ENCODE results near the gene GNE.
"Not testable (repeated sequence)": the region's sequence is repeated elsewhere in the genome, so short reads cannot be mapped to it uniquely, and the experiment has no call there.

GNE gene

GRCh38 chr9:36268007-36268427, 9.8 kb upstream of the GNE start:
- DNase-seq, result no peak

GRCh38 chr9:36264896-36265295, 6.6 kb upstream of the GNE start:
- DNase-seq, result no peak

DNA sequence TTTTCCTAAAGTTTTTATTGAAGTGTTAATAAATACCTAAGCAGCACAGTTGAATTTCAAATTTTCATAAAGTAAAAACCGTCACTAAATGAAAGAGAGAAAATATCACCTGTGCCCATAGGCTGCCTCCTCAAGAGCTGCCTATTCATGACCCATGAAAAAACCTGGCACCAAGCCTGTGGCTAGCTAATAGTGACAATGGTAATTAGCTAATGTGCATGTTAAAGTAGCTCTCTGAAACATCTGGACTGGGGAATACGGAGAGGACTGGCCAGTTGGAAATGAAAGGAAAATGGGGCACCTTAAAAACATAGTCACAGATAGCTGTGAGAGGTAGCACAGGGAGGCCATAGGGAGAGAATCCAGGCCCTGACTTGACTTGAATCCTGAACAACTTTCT, 5.4 kb upstream of the GNE start:
- no peak for DNase-seq

GRCh38 chr9:36258996-36259533, 817 bp upstream of the GNE start:
- DNase-seq, result no peak

DNA sequence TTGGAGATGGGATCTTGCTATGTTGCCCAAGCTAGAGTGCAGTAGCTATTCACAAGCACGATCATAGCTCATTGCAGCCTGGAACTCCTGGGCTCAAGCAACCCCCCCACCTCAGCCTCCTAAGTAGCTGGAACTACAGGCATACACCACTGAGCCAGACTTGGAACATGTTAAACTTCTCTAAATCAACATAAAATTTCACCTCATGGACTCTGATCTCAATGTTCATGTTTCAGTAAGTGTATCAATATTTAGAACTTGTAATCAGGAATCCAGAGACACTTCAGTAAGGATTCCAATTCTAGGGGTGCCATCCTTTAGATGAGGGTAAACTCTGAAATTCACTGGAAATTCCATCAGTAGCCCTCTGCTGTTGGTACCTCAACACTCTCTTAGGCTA, 6.8 kb downstream of the GNE start:
- DNase-seq, result no peak

GRCh38 chr9:36250079-36250478, 8.2 kb downstream of the GNE start:
- no peak for DNase-seq

DNA sequence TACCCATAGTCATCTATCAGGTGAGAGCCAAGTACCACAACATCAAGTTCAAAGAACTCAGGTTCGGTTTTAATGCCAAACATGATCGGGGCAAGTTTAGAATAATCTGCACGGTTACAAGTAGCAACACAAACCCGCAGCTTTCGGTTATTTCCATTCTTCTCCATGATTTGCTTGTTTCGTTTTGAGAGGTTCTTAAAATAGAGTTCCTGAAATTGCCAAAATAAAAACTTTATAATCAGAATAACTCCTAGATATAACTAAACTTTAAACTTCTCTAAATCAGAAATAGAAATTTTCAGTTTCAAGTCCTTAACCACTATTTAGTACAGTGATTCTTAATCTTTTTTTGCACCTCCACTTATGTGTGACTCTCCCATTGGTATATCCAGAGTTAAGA, 9.1 kb downstream of the GNE start:
- DNase-seq, result no peak

DNA sequence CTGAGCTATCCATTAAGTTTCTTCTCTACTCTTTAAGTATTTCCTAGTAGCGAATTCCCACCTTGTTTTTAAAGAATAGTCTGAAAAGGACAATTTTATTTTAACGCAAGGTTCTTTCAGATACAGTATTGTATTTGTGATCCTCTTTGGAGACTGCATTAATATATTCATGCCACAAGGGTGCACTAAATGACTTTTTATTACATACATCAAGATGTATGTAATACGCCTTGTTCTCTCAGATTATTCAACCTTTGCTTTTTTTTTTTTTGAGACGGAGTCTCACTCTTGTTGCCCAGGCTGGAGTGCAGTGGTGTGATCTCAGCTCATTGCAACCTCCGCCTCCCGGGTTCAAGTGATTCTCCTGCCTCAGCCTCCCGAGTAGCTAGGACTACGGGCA, 10.2 kb downstream of the GNE start:
- not testable (repeated sequence) for DNase-seq

DNA sequence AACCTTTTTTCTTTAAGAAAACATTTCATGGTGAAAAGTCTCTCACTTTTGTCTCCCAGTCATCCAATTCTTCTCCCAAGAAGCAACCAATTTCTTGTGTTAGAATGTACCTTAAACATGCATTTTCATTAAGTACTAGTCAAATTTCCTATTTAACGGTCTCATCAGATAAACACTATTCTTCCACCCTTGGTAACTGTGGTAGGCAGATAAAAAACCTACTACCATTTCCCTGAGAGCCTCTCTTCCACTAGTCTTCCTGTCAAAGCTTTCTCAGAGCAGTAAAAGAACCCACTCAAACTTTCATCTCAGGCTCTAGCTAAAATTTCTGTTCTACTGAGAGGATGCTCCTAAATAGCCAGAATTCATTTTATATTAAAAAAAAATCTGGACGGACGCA, 10.9 kb downstream of the GNE start:
- no peak for DNase-seq

- DNase-seq, result no peak
These were observed 12.3 kb downstream of the GNE start for GRCh38 chr9:36245906-36246305.

- DNase-seq, result not testable (repeated sequence)
These were observed 18.6 kb downstream of the GNE start for GRCh38 chr9:36239675-36240074.

DNA sequence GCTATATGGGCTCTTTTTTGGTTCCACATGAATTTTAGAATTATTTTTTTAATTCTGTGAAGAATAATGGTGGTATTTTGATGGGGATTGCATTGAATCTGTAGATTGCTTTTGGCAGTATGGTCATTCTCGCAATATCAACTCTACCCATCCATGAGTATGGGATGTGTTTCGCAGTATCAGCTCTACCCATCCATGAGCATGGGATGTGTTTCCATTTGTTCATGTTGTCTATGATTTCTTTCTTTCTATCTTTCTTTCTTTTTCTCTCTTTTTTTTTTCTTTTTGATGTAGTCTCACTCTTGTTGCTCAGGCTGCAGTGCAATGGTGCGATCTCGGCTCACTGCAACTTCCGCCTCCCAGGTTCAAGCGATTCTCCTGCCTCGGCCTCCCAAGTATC, 19.0 kb downstream of the GNE start:
- not testable (repeated sequence) for DNase-seq

- DNase-seq, result no peak
These were observed 21.0 kb downstream of the GNE start for GRCh38 chr9:36237230-36237629.

DNA sequence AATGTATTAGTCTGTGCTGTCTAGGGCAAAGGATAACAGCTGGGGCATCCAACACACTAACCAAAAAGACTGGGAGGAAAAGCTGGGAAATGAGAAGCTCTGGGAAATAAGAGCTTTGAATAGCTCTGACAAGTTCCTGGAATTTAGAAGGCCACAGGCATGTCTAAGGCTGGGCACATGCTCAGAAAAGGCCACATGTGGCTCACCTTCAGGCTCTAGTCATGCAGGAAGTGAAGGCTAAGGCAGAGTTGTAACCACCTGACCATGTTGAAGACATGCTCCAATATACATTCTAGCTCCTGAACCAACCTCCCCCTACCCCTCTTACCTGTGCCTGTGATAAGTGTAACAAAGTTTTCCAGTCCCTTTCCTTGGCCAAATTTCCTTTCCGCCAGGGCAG, 35.8 kb downstream of the GNE start:
- no peak for DNase-seq

- DNase-seq, result no peak
These were observed 36.6 kb downstream of the GNE start for GRCh38 chr9:36221667-36222066.

GRCh38 chr9:36218411-36218901, 39.8 kb downstream of the GNE start:
- DNase-seq, result no peak

DNA sequence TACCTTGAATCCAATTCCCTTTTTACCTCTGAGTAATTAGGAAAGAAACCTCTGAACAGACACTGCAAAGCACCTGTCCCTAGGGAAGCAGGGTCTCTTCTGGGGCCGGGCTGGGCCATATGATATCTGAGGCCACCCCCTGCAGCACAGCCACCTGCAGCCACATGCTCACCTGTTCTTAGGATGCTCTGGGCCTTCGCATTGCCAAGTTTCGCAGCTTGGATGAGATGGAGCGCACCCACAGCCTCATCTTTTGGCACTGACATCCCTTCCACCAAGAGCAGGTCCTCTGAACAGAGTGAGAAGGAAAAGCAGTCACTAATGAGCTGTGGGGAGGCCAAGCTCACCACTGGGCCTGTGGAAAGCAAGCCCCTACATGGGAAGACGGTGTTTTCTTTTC, 40.2 kb downstream of the GNE start:
- DNase-seq, result no peak

DNA sequence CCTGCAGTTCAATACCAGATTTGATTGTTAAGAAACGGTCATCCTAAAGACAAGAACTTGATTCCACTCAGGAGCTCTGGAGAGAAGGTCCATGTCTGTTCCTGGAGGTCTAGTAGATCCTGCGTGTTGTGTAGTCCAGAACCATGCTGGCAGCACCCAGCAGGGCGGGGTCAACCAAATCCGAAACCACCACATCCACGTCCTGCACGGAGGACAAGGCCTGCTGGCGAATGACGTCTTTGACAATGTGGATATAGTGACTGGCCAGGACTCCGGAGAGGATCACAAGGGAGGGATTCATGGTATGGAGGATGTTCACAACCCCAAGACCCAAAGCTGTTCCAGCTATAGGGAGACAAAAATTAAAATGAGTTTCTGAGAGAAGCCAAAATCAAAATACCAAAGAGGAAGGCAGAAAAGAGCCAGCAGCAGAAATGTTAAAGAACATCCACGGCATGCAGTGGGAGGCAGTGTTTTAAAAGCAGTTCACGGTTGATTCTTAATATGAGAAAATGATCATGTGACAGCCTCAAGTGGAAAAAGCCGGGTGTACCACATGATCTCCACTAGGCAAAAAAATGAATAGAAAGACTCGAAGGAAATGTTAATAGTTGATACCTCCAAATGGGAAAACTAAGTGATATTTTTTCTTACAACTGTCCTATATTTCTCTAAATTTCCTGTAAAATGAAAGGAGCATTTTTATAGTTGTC, 40.8 kb downstream of the GNE start:
- no peak for DNase-seq

DNA sequence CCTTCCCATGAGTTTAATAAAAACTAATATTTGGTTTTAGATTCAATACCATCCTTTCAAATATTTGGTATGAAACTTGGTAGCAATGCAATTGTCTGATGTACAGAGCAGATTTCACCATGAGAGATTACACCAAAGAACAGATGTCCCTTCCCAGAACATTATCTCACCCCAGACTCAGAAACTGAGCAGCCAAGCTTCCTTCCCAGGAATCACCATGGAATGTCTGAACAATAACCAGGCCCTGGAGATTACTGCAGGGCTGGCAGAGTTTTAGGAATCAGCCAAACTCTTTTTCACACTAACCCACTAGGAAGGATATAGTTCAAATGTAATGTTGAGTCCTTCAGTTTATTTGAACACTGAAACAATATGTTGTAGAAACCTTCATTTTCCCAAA, 43.7 kb downstream of the GNE start:
- DNase-seq, result no peak

- DNase-seq, result no peak
These were observed 44.3 kb downstream of the GNE start for GRCh38 chr9:36213989-36214388.

GRCh38 chr9:36213387-36213786, 44.9 kb downstream of the GNE start:
- no peak for DNase-seq

DNA sequence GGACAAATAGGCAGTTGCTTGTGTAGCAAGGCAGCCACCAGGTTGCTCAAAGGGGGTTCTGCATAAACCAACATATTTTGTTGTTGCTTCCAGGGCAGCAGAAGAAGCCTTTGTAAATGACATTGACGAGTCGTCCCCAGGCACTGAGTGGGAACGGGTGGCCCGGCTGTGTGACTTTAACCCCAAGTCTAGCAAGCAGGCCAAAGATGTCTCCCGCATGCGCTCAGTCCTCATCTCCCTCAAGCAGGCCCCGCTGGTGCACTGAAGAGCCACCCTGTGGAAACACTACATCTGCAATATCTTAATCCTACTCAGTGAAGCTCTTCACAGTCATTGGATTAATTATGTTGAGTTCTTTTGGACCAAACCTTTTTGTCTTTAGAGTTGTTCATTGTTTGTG, 46.7 kb downstream of the GNE start:
- DNase-seq, result no peak

- no peak for DNase-seq
These were observed 47.5 kb downstream of the GNE start for GRCh38 chr9:36210722-36211121.

GRCh38 chr9:36208521-36209253, 49.6 kb downstream of the GNE start:
- DNase-seq, result no peak

All from femur (tissue), 1 donor.